ENCODE results near the gene RIMS1.

The RIMS1 gene

DNA sequence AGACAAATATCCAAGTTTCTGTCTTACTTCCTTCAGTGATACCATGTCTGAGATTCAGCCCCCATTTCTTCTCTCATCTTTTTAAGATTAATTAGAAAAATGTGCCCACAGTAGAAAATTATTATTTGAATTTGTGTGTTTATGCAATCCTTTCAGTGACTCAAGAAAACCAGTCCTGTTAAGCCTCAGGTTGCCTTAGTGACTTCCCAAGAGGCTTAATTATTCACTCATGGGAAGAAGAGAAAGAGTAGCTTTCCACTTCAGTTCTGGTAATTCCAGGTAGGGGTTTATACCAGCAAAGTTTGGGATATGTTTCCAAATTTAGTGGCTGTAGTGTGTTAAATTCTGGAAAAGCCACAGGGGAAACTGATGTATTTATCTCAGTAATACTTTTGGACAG is 149.1 kb downstream of the RIMS1 start:
- TF ChIP-seq, protein P1, sequence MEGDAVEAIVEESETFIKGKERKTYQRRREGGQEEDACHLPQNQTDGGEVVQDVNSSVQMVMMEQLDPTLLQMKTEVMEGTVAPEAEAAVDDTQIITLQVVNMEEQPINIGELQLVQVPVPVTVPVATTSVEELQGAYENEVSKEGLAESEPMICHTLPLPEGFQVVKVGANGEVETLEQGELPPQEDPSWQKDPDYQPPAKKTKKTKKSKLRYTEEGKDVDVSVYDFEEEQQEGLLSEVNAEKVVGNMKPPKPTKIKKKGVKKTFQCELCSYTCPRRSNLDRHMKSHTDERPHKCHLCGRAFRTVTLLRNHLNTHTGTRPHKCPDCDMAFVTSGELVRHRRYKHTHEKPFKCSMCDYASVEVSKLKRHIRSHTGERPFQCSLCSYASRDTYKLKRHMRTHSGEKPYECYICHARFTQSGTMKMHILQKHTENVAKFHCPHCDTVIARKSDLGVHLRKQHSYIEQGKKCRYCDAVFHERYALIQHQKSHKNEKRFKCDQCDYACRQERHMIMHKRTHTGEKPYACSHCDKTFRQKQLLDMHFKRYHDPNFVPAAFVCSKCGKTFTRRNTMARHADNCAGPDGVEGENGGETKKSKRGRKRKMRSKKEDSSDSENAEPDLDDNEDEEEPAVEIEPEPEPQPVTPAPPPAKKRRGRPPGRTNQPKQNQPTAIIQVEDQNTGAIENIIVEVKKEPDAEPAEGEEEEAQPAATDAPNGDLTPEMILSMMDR (IDR thresholded peaks at IDR 0.05; ENCODE audit: low read depth, low read length): no peak
- H3K9me3 ChIP-seq: no peaks in the 10 kb centered on the region
- DNase-seq: no peak
- H3K4me3 ChIP-seq (ENCODE audit: low read depth, low read length): no peak overlapping the region
- H3K36me3 ChIP-seq: no peaks in the 10 kb centered on the region
- no peaks in the 10 kb centered on the region for H3K27me3 ChIP-seq
- H3K4me1 ChIP-seq: no peaks in the 10 kb centered on the region

GRCh38 chr6:72035966-72036365 is 149.6 kb downstream of the RIMS1 start:
- TF ChIP-seq, protein P1 (IDR thresholded peaks at IDR 0.05; ENCODE audit: low read depth, low read length): no peak
- H3K4me3 ChIP-seq (ENCODE audit: low read depth, low read length): no peak overlapping the region
- H3K9me3 ChIP-seq: no peaks in the 10 kb centered on the region
- H3K27me3 ChIP-seq: no peaks in the 10 kb centered on the region
- DNase-seq: no peak
- no peaks in the 10 kb centered on the region for H3K4me1 ChIP-seq
- H3K36me3 ChIP-seq: no peaks in the 10 kb centered on the region

- no peak overlapping the region for H3K4me3 ChIP-seq (ENCODE audit: low read depth, low read length)
- H3K36me3 ChIP-seq: no peaks in the 10 kb centered on the region
- TF ChIP-seq, protein P1 (IDR thresholded peaks at IDR 0.05; ENCODE audit: low read depth, low read length): no peak
- H3K27me3 ChIP-seq: no peaks in the 10 kb centered on the region
- no peaks in the 10 kb centered on the region for H3K9me3 ChIP-seq
- DNase-seq: no peak
- no peaks in the 10 kb centered on the region for H3K4me1 ChIP-seq
Observed at GRCh38 chr6:72037006-72037405, 150.7 kb downstream of the RIMS1 start.

DNA sequence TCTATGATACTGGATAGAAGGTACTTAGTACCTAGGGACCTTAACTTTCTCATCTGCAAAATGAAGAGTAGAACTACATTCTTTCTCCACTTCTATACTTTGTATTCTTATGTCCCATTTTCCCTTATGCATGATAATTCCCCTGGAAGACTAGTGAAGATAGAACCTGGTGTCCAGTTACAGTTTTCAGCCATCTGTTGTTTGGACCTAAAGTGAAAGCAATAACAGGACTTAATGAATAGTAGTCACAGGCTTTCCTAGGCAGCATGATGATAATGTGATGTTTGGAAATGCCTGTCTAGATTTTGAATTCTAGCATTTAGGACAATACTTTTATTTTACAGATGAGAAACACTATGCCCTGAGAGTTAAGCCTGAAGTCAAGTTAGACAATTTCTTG is 153.8 kb downstream of the RIMS1 start:
- no peaks in the 10 kb centered on the region for H3K4me1 ChIP-seq
- no peaks in the 10 kb centered on the region for H3K36me3 ChIP-seq
- H3K27me3 ChIP-seq: no peaks in the 10 kb centered on the region; the same call in 1 of the 2 replicates
- no peak for DNase-seq
- H3K4me3 ChIP-seq (ENCODE audit: low read depth, low read length): no peak overlapping the region
- TF ChIP-seq, protein P1 (IDR thresholded peaks at IDR 0.05; ENCODE audit: low read depth, low read length): no peak
- no peaks in the 10 kb centered on the region for H3K9me3 ChIP-seq

DNA sequence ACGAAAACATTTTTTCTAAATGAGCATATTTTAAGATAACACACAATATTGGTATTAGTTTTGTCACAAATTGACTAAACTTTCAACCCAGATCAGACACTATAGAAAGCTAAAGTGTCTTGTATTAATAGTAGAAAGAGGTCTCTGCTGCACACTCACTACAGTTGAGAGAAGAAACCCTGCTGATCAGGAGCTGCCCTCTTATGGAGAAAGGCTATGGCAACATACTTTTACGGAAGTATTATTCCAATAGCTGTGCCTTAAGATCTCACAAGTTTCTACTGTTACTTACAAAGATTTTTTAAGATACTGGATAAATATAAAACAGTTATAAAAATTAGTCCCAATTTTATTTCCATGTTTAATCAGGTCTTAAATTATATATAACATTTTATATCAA is 155.7 kb downstream of the RIMS1 start:
- TF ChIP-seq, protein P1 (IDR thresholded peaks at IDR 0.05; ENCODE audit: low read depth, low read length): no peak
- no peaks in the 10 kb centered on the region; the same call in 1 of the 2 replicates for H3K27me3 ChIP-seq
- no peak for DNase-seq
- H3K36me3 ChIP-seq: no peaks in the 10 kb centered on the region
- no peak overlapping the region for H3K4me3 ChIP-seq (ENCODE audit: low read depth, low read length)
- no peaks in the 10 kb centered on the region for H3K4me1 ChIP-seq
- H3K9me3 ChIP-seq: no peaks in the 10 kb centered on the region

GRCh38 chr6:72048080-72048479 is 161.7 kb downstream of the RIMS1 start:
- H3K4me1 ChIP-seq: no peaks in the 10 kb centered on the region
- TF ChIP-seq, protein P1 (IDR thresholded peaks at IDR 0.05; ENCODE audit: low read depth, low read length): no peak
- no peaks in the 10 kb centered on the region for H3K36me3 ChIP-seq
- no peak overlapping the region for H3K4me3 ChIP-seq (ENCODE audit: low read depth, low read length)
- DNase-seq: no peak
- no peaks in the 10 kb centered on the region for H3K9me3 ChIP-seq
- no peaks in the 10 kb centered on the region; the same call in 1 of the 2 replicates for H3K27me3 ChIP-seq
